ENCODE measurements around the gene AFF2.

Gene AFF2

GRCh38 chrX:148979786-148980185 is 479.4 kb downstream of the AFF2 start:
- DNase-seq (ENCODE audit: extremely low read depth, low read depth), result no peak
- TF ChIP-seq CTCF (IDR thresholded peaks at IDR 0.05; ENCODE audit: low read depth, low read length), result no peak

DNA sequence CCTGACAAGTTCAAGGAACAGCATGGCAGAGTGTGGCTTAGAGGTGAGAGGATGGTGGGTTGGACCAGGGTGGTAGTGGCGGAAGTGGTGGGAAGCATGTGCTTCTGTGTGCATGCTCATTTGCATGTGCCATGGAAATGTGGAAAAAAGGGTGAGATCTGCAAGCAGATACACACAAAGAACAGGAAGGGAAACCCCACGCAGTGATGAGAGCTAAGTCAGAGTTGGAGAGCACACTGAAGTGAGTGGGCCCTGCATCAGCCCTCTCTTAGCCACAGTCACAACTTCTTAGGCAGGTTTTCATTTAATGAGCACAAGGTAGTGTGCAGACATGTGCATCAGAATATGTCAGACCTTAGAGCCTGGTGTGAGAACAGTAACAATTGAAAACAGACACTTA is 483.8 kb downstream of the AFF2 start:
- TF ChIP-seq CTCF (IDR thresholded peaks at IDR 0.05; ENCODE audit: low read depth, low read length), result no peak
- no peak for DNase-seq (ENCODE audit: extremely low read depth, low read depth)

DNA sequence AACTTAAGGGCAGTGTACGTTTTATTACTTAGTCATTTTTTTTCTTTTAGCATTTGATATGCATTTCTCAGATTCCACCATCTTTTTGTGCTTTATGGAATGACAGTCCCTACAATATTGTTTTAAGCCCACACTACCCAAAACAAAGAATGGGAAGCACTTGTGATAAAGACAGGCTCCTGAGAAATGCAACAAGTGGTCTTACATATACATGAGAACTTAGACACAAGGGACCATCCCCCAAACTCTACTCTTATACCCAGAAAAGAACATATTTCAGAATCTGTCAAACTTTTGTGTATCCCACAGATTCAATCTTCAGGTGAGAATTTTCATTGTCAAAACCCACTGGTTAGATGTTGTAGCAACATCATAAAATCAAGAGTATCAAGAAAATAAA is 491.1 kb downstream of the AFF2 start:
- no peak for DNase-seq (ENCODE audit: extremely low read depth, low read depth)
- no peak for TF ChIP-seq CTCF (IDR thresholded peaks at IDR 0.05; ENCODE audit: low read depth, low read length)

- TF ChIP-seq CTCF (IDR thresholded peaks at IDR 0.05; ENCODE audit: low read depth, low read length), result no peak
- no peak for DNase-seq (ENCODE audit: extremely low read depth, low read depth)
These were observed 495.2 kb downstream of the AFF2 start for GRCh38 chrX:148995661-148996060.

DNA sequence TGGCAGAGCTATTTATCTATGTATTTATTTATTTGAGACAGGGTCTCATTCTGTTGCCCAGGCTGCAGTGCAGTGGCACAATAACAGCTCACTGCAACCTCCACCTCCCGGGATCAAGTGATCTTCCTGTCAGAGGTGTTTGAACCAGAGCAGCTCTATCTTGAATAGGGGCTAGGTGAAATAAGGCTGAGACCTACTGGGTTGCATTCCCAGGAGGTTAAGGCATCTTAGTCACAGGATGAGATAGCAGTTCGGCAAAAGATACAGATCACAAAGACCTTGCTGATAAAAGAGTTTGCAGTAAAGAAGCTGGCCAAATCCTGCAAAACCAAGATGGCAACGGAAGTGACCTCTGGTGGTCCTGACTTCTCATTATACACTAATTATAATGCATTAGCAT is 501.9 kb downstream of the AFF2 start:
- no peak for TF ChIP-seq CTCF (IDR thresholded peaks at IDR 0.05; ENCODE audit: low read depth, low read length)
- no peak for DNase-seq (ENCODE audit: extremely low read depth, low read depth)

DNA sequence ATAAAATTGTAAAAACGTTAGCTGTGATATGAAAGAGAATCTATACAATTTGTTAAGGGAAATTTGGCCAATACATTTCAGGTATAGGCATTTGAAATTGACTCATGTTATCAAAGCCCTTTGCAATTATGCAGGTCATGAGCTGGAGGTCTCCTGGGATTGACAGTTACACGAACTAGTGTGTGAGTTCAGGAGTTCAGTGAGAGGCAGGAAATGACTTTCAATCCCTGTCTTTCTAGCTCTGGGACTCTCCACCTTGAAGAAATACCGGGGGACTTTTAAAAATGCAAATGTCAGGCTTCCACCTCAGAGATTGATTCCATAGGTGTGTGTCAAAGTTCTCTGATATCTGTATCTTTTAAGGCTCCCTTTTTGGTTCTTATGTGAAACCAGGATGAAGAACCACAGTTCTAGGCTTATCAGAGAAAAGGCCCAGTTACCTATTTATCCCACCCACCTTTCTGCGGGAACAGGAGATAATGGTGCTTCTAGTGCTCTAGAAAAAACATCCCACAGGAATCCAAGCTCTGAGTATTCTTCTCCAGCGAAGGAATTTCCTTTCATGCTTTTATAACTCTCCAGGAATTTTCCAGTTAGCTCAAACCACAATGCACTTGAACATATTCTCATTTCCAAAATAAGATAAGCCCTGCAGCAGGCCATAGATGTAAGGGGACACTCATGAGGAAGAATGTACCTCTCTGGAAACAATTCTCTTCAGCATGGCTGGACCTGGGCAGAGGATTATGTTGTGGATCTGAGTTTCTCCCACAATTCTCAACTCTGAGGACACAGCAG is 503.6 kb downstream of the AFF2 start:
- DNase-seq (ENCODE audit: extremely low read depth, low read depth), result no peak

More for the DNA sequence above, 503.6 kb downstream of the AFF2 start:
- no peak for TF ChIP-seq CTCF (IDR thresholded peaks at IDR 0.05; ENCODE audit: low read depth, low read length)

All from AG09319 (cell line).